ENCODE results near the gene ALDH1A1. TPM values are rescaled to one million over a fixed set of nuclear protein-coding genes. Genes with fewer than 3 reads are reported as not detected.

Gene ALDH1A1
- total and polyA plus RNA-seq, 9 of the 15 experiments (the other 6 are each of a cell fraction or from before 2014, with no cell fraction given), result 1.8 to 86.3 (median 24.4) TPM

DNA sequence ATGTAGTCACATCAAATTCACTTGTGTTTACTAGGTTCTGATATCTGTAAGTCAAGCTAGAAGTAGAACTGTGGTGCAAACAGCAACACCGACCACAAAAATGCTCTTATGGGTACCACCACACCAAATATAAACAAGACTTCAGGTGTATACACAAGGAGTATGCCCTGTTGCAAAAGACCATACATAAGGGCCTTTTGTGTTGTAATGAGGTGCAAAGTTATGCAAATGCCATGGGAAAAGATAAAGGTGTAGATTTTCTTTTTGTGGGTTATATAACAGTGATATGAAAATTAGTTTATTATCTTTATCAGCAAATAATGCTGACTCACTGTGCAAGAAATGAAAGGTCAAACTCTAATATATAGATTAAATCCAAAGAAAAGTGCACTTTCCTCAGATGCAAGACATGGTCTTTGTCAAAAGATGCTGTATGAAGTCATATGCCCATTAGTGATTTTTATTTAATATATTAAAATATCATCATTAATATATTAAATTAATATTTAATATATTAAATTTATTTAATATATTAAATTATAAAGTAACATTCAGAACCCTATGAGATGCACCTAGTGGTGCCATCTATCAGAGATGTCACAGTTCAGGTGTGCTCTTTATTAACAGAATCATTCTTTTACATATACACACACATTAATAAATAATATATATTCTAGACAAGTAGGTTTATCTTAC is 26.7 kb upstream of the ALDH1A1 start:
- Histone ChIP-seq H2AFZ (ENCODE audit: low read depth, low read length) (no peak overlapping the region), H3K4me1 (replicated peaks in 1 of 2; ENCODE audit: control insufficient read depth in 2 of 2, insufficient read depth in 2 of 2, low read length in 2 of 2) (no peaks in the 10 kb centered on the region; a peak in 3 of 5 replicates), H3K36me3 (ENCODE audit: control insufficient read depth, insufficient read depth, low read length) (no peaks in the 10 kb centered on the region), H3K9me1 (ENCODE audit: control insufficient read depth, insufficient read depth, low read length) (no peaks in the 10 kb centered on the region), H3K4me3 (no peak overlapping the region), H3K9ac (ENCODE audit: insufficient read depth in 1 of 2, low read depth in 2 of 2, low read length in 2 of 2) (no peak overlapping the region), H3K27me3 (ENCODE audit: control insufficient read depth in 2 of 2, insufficient read depth in 2 of 2, low read length in 2 of 2) (no peaks in the 10 kb centered on the region), H4K20me1 (replicated peaks; ENCODE audit: control insufficient read depth, insufficient read depth, low read length) (no peaks in the 10 kb centered on the region), H3K4me2 (ENCODE audit: insufficient read depth, low read length) (no peak overlapping the region), H3K9me3 (replicated peaks; ENCODE audit: control insufficient read depth, insufficient read depth, low read depth, low read length) (no peaks in the 10 kb centered on the region), H3K79me2 (ENCODE audit: control insufficient read depth, insufficient read depth, low read length) (no peaks in the 10 kb centered on the region), H3K27ac (ENCODE audit: extremely low read depth, low read depth, low read length) (no peak overlapping the region)
- POLR2A ChIA-PET, result no interaction called here
- TF ChIP-seq MAFF (IDR thresholded peaks at IDR 0.05; ENCODE audit: low read length), result 0 out of 2 replicates have a peak, but pooled peaks have one; percentile 28
- TF ChIP-seq NFE2L1 (tag; IDR thresholded peaks at IDR 0.05; ENCODE audit: borderline replicate concordance, low read depth), result 0 out of 2 replicates have a peak, but pooled peaks have one; percentile 12
- TF ChIP-seq HCFC1 (IDR thresholded peaks at IDR 0.05; ENCODE audit: low read depth, low read length), result no peak
- TF ChIP-seq TCF7 (IDR thresholded peaks at IDR 0.05; ENCODE audit: borderline replicate concordance), result no peak
- peak; percentile 49; the same call in 1 of the 2 replicates for TF ChIP-seq MAFG (tag; conservative IDR thresholded peaks at IDR 0.05)
- TF ChIP-seq NFE2 (IDR thresholded peaks at IDR 0.05; ENCODE audit: low read depth), result peak; percentile 39; the same call in 1 of the 2 replicates
- TF ChIP-seq SIRT6 (IDR thresholded peaks at IDR 0.05; ENCODE audit: low read depth, low read length), result no peak
- no peak for TF ChIP-seq BRD9 (IDR thresholded peaks at IDR 0.05; ENCODE audit: low read depth, partially characterized antibody)
- in situ Hi-C loops (cut with MboI), result no loop called here
- FAIRE-seq (no peak), DNase-seq (ENCODE audit: extremely low read depth in 1 of 4, low spot score in 3 of 4) (no peak), ATAC-seq (no peak)
- CTCF ChIA-PET (ENCODE audit: low intra/inter-chr PET ratio), result no interaction called here
- intact Hi-C loops (cut with micrococcal nuclease), result no loop called here
- WGBS (ENCODE audit: insufficient coverage, low coverage, missing lambda C conversion rate), result 20% methylated on average over 1 of the region's 1 CpG
- no TSS peak for BruUV-seq (replicated peaks)
